H1 (cell line): ENCODE measurements around the gene DELE1. TPM values are rescaled to one million over a fixed set of nuclear protein-coding genes. Genes with fewer than 3 reads are reported as not detected.

Experiments
- BACH1 ChIP-seq: IDR thresholded peaks from 2 replicates; pipeline ENCODE4 v1.6.1; 2012; ENCODE audit warnings: low read length, improper control_type of control experiment
- CHD2 ChIP-seq: IDR thresholded peaks from 2 replicates; pipeline ENCODE4 v1.6.1; 2012; ENCODE audit warnings: low read length, improper control_type of control experiment
- RNF2 ChIP-seq: fragments of 200-900, 300-1000 bp; sonication (generic); IDR thresholded peaks from 2 replicates; pipeline ENCODE4 v1.7.1; 2016; ENCODE audit warnings: borderline replicate concordance, low read depth, mild to moderate bottlenecking, antibody characterized with exemption, low read length; ENCODE audit not compliant: poor library complexity, severe bottlenecking; ENCODE audit errors: missing control alignments
- SP2 ChIP-seq: IDR thresholded peaks from 2 replicates; pipeline ENCODE4 v1.6.1; 2012; ENCODE audit warnings: mild to moderate bottlenecking, low read length, inconsistent platforms
- SUZ12 ChIP-seq: fragments of 200-600 bp; sonication (generic); IDR thresholded peaks from 2 replicates; pipeline ENCODE4 v1.6.1; 2012; ENCODE audit warnings: mild to moderate bottlenecking, inconsistent platforms, low read length, moderate library complexity, mixed read lengths
- TCF12 ChIP-seq: IDR thresholded peaks from 2 replicates; pipeline ENCODE4 v1.6.1; 2011; ENCODE audit warnings: low read depth, mild to moderate bottlenecking, low read length
- polyA plus RNA-seq, 7 experiments: library from polyadenylated mRNA; depleted of rRNA in 3 of 7; stranded (reverse) in 5 of 7; unstranded in 2 of 7; fragments of >200 nt in 5 of 7; fragments of 200-250 nt in 2 of 7; gene quantifications; 1 replicate in 5 of 7; 2 replicates in 1 of 7; 4 replicates in 1 of 7; pipeline versions ENCODE4 v1.2.1 to v1.2.3, GENCODE V29; 2011 to 2013; ENCODE audit warnings: missing spikeins in 2 of 7, mixed read lengths in 2 of 7
- total RNA-seq: library from RNA; stranded (reverse); fragmentation: NEBNext Ultra II Directional; extraction: Animal tissue kit (Norgen Biotek cat#: 25700); gene quantifications from 2 replicates; pipeline ENCODE4 v1.2.1, GENCODE V29; 2021
- TF ChIP-seq, protein P1 (sequence below), 3 experiments: IDR thresholded peaks; 1 replicate in 2 of 3; 2 replicates in 1 of 3; pipeline versions ENCODE4 v1.5.1 to v1.6.1; 2011; ENCODE audit warnings: low read length in 3 of 3, mild to moderate bottlenecking in 3 of 3, inconsistent platforms in 2 of 3, low read depth in 1 of 3, moderate library complexity in 1 of 3; ENCODE audit not compliant: insufficient read depth in 1 of 3; ENCODE audit errors: control extremely low read depth in 1 of 3
- TF ChIP-seq, protein P2 (sequence below): IDR thresholded peaks from 2 replicates; pipeline ENCODE4 v1.6.1; 2012; ENCODE audit warnings: low read length, inconsistent platforms

The DELE1 gene
- total and polyA plus RNA-seq, 2 of the 8 experiments (the other 6 are each of a cell fraction or from before 2014, with no cell fraction given) = 61.4 to 114 TPM

DNA sequence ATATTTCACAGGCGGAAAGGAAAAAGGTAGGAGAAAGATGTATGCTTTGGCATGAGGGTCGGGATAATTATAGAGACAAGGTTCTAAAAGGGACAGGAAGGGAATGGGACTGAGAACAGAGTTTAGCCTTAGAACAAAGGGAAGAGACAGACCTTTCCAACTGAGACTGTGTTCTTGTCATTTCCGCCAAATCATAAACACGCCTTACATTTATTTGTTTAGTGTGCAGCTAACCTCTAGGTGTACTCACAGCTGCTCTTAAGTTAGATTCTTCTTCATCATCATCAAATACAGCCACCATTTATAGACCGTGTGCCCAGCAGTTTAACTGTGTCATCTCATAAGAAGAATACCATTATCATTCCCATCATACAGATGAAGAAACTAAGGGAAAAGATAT lies 5.9 kb upstream of the DELE1 start (continued):
- TF ChIP-seq, protein P1, sequence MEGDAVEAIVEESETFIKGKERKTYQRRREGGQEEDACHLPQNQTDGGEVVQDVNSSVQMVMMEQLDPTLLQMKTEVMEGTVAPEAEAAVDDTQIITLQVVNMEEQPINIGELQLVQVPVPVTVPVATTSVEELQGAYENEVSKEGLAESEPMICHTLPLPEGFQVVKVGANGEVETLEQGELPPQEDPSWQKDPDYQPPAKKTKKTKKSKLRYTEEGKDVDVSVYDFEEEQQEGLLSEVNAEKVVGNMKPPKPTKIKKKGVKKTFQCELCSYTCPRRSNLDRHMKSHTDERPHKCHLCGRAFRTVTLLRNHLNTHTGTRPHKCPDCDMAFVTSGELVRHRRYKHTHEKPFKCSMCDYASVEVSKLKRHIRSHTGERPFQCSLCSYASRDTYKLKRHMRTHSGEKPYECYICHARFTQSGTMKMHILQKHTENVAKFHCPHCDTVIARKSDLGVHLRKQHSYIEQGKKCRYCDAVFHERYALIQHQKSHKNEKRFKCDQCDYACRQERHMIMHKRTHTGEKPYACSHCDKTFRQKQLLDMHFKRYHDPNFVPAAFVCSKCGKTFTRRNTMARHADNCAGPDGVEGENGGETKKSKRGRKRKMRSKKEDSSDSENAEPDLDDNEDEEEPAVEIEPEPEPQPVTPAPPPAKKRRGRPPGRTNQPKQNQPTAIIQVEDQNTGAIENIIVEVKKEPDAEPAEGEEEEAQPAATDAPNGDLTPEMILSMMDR (IDR thresholded peaks at IDR 0.05; ENCODE audit: control extremely low read depth in 1 of 3, insufficient read depth in 1 of 3, low read depth in 1 of 3, low read length in 3 of 3) = no peak
- TF ChIP-seq RNF2 = no peak
- no peak for TF ChIP-seq SP2
- TF ChIP-seq TCF12 = no peak
- TF ChIP-seq, protein P2, sequence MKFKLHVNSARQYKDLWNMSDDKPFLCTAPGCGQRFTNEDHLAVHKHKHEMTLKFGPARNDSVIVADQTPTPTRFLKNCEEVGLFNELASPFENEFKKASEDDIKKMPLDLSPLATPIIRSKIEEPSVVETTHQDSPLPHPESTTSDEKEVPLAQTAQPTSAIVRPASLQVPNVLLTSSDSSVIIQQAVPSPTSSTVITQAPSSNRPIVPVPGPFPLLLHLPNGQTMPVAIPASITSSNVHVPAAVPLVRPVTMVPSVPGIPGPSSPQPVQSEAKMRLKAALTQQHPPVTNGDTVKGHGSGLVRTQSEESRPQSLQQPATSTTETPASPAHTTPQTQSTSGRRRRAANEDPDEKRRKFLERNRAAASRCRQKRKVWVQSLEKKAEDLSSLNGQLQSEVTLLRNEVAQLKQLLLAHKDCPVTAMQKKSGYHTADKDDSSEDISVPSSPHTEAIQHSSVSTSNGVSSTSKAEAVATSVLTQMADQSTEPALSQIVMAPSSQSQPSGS = no peak
- no peak for TF ChIP-seq SUZ12
- TF ChIP-seq CHD2 = no peak
- no peak for TF ChIP-seq BACH1
